ENCODE results near the gene POLR1G. TPM values are rescaled to one million over a fixed set of nuclear protein-coding genes. Genes with fewer than 3 reads are reported as not detected.
A peak's percentile ranks its signal among the peaks of the same experiment; 100 is the strongest.
"Not testable (repeated sequence)": the region's sequence is repeated elsewhere in the genome, so short reads cannot be mapped to it uniquely, and the experiment has no call there.

Gene POLR1G
- total RNA-seq, 1 donor from 2014 or later: 13.2 TPM

GRCh38 chr19:45395821-45396617, 10.4 kb upstream of the POLR1G start:
- DNase-seq (ENCODE audit: low read depth): no peak

GRCh38 chr19:45400192-45400591, 6.3 kb upstream of the POLR1G start:
- DNase-seq (ENCODE audit: low read depth): no peak

GRCh38 chr19:45401815-45402214, 4.6 kb upstream of the POLR1G start:
- DNase-seq (ENCODE audit: low read depth): no peak

- peak; percentile 41 for DNase-seq (ENCODE audit: low read depth)
These were observed 4.0 kb upstream of the POLR1G start for GRCh38 chr19:45402298-45403061.

- no peak for DNase-seq (ENCODE audit: low read depth)
These were observed 3.2 kb upstream of the POLR1G start for GRCh38 chr19:45403272-45403671.

GRCh38 chr19:45403781-45404556, 2.5 kb upstream of the POLR1G start:
- no peak for DNase-seq (ENCODE audit: low read depth)

GRCh38 chr19:45404557-45405434, 1.6 kb upstream of the POLR1G start, which contains the start of gene PPP1R13L:
PPP1R13L (minus strand) TSS chr19:45405069; CDS start chr19:45398318, 6,751 bp downstream.
- no peak for DNase-seq (ENCODE audit: low read depth)

GRCh38 chr19:45405435-45406225, 814 bp upstream of the POLR1G start:
- DNase-seq (ENCODE audit: low read depth): peak; percentile 86

GRCh38 chr19:45407091-45407375, 589 bp downstream of the POLR1G start:
- no peak for DNase-seq (ENCODE audit: low read depth)

GRCh38 chr19:45407585-45407984, 1.1 kb downstream of the POLR1G start:
- DNase-seq (ENCODE audit: low read depth): not testable (repeated sequence)

- no peak for DNase-seq (ENCODE audit: low read depth)
These were observed 1.7 kb downstream of the POLR1G start for GRCh38 chr19:45408121-45408520.

GRCh38 chr19:45408830-45409556, 2.5 kb downstream of the POLR1G start:
- no peak for DNase-seq (ENCODE audit: low read depth)

GRCh38 chr19:45409557-45409920, 3.1 kb downstream of the POLR1G start:
- no peak for DNase-seq (ENCODE audit: low read depth)

GRCh38 chr19:45410330-45410729, 3.9 kb downstream of the POLR1G start:
- DNase-seq (ENCODE audit: low read depth): not testable (repeated sequence)

GRCh38 chr19:45413497-45413896, 7.1 kb downstream of the POLR1G start:
- DNase-seq (ENCODE audit: low read depth): no peak

GRCh38 chr19:45414468-45414867, 8.0 kb downstream of the POLR1G start:
- DNase-seq (ENCODE audit: low read depth): no peak

- DNase-seq (ENCODE audit: low read depth): no peak
These were observed 10.7 kb downstream of the POLR1G start for GRCh38 chr19:45417151-45417550.

- no peak for DNase-seq (ENCODE audit: low read depth)
These were observed 12.4 kb downstream of the POLR1G start for GRCh38 chr19:45418802-45419201.

GRCh38 chr19:45419396-45419795, 13.0 kb downstream of the POLR1G start:
- DNase-seq (ENCODE audit: low read depth): peak; percentile 87
